IMR-90 (cell line): ENCODE data around the gene GPC5. TPM values are rescaled to one million over a fixed set of nuclear protein-coding genes. Genes with fewer than 3 reads are reported as not detected.
"Not testable (repeated sequence)": the region's sequence is repeated elsewhere in the genome, so short reads cannot be mapped to it uniquely, and the experiment has no call there.

ENCODE experiments used
- ATAC-seq: fragments of 200-7000 bp; cut with Tn5 transposase; 2 replicates; pipeline ENCODE4 v1.9.1; 2020; ENCODE audit warnings: low read depth, mild to moderate bottlenecking, moderate library complexity
- BruUV-seq: library from RNA; stranded (reverse); fragments of 400-500 nt; replicated peaks from 2 replicates; lab custom pipeline; 2021; lab: Mats Ljungman, UMichigan
- CTCF ChIA-PET: fragments of 300-600 bp; formaldehyde crosslinking; extraction: SDS; loops from one replicate; lab custom pipeline; 2021; ENCODE audit warnings: antibody characterized with exemption; lab: Yijun Ruan, JAX
- POLR2A ChIA-PET: fragments of 300-600 bp; sonication (Branson Sonifier 250); formaldehyde crosslinking; loops from one replicate; lab custom pipeline; 2022; ENCODE audit warnings: antibody characterized with exemption; ENCODE audit not compliant: unreplicated experiment; lab: Charles Lee
- DNase-seq: peaks from one replicate; pipeline ENCODE4 v3.0.0; 2013
- H2AFZ ChIP-seq: replicated peaks from 2 replicates; pipeline ENCODE3; 2013; ENCODE audit warnings: low read length, mild to moderate bottlenecking; ENCODE audit not compliant: poor library complexity
- H2AK5ac ChIP-seq: 2 replicates; pipeline ENCODE4 v1.6.1; 2013; ENCODE audit warnings: low read depth, low read length, inconsistent platforms
- H2AK9ac ChIP-seq: replicated peaks from 2 replicates; pipeline ENCODE3; 2013; ENCODE audit warnings: mild to moderate bottlenecking, low read depth, low read length, moderate library complexity; ENCODE audit not compliant: poor library complexity
- H2BK120ac ChIP-seq: 2 replicates; pipeline ENCODE4 v1.6.1; 2013; ENCODE audit warnings: low read depth, low read length, inconsistent platforms
- H2BK15ac ChIP-seq: 3 replicates; pipeline ENCODE4 v1.6.1; 2013; ENCODE audit warnings: low read depth, low read length, inconsistent platforms
- H2BK20ac ChIP-seq: 2 replicates; pipeline ENCODE4 v1.6.1; 2013; ENCODE audit warnings: low read depth, mild to moderate bottlenecking, inconsistent platforms, low read length, moderate library complexity
- H2BK5ac ChIP-seq: 2 replicates; pipeline ENCODE4 v1.6.1; 2013; ENCODE audit warnings: mild to moderate bottlenecking, low read depth, low read length, inconsistent platforms; ENCODE audit not compliant: poor library complexity, severe bottlenecking
- H3K14ac ChIP-seq: replicated peaks from 2 replicates; pipeline ENCODE4 v1.6.1; 2013; ENCODE audit warnings: low read depth, low read length, inconsistent platforms
- H3K18ac ChIP-seq: 2 replicates; pipeline ENCODE4 v1.6.1; 2013; ENCODE audit warnings: low read depth, low read length, control low read depth
- H3K23ac ChIP-seq: 2 replicates; pipeline ENCODE4 v1.6.1; 2013; ENCODE audit warnings: low read depth, low read length, inconsistent platforms
- H3K27ac ChIP-seq: 2 replicates; pipeline ENCODE4 v1.5.1; 2013; ENCODE audit warnings: mild to moderate bottlenecking, control low read depth, low read length; ENCODE audit not compliant: insufficient read depth
- H3K27me3 ChIP-seq: 2 replicates; pipeline ENCODE4 v1.6.1; 2013; ENCODE audit warnings: low read length; ENCODE audit not compliant: control insufficient read depth, insufficient read depth
- H3K36me3 ChIP-seq: 2 replicates; pipeline ENCODE4 v1.6.1; 2013; ENCODE audit warnings: low read length, mixed read lengths; ENCODE audit not compliant: control insufficient read depth, insufficient read depth
- H3K4ac ChIP-seq: 2 replicates; pipeline ENCODE4 v1.6.1; 2013; ENCODE audit warnings: low read depth, low read length, inconsistent platforms
- H3K4me1 ChIP-seq: 2 replicates; pipeline ENCODE4 v1.6.1; 2013; ENCODE audit warnings: low read length, mixed read lengths; ENCODE audit not compliant: control insufficient read depth, insufficient read depth
- H3K4me2 ChIP-seq: 2 replicates; pipeline ENCODE4 v1.6.1; 2013; ENCODE audit warnings: low read depth, mild to moderate bottlenecking, control low read depth, low read length, moderate library complexity
- H3K4me3 ChIP-seq: 2 replicates; pipeline ENCODE4 v1.5.1; 2013; ENCODE audit warnings: low read depth, mild to moderate bottlenecking, control low read depth, low read length, moderate library complexity; ENCODE audit not compliant: insufficient read depth
- H3K56ac ChIP-seq: 2 replicates; pipeline ENCODE4 v1.6.1; 2013; ENCODE audit warnings: low read length, inconsistent platforms; ENCODE audit not compliant: insufficient read depth; ENCODE audit errors: extremely low read depth
- H3K79me1 ChIP-seq, 2 experiments: 2 replicates each; pipeline ENCODE4 v1.6.1; 2013; ENCODE audit warnings: low read length in 2 of 2, inconsistent platforms in 1 of 2, low read depth in 1 of 2
- H3K9ac ChIP-seq: 2 replicates; pipeline ENCODE4 v1.6.1; 2013; ENCODE audit warnings: low read depth, low read length, control low read depth
- H3K9me1 ChIP-seq: 2 replicates; pipeline ENCODE4 v1.6.1; 2013; ENCODE audit warnings: low read length, inconsistent platforms; ENCODE audit not compliant: insufficient read depth
- H3K9me3 ChIP-seq: 2 replicates; pipeline ENCODE4 v1.6.1; 2013; ENCODE audit warnings: low read length; ENCODE audit not compliant: control insufficient read depth, insufficient read depth
- H4K20me1 ChIP-seq: 2 replicates; pipeline ENCODE4 v1.6.1; 2013; ENCODE audit warnings: low read length, inconsistent platforms; ENCODE audit not compliant: insufficient read depth
- H4K5ac ChIP-seq: 2 replicates; pipeline ENCODE4 v1.6.1; 2013; ENCODE audit warnings: mild to moderate bottlenecking, low read depth, low read length, control low read depth
- H4K8ac ChIP-seq, 2 experiments: 2 replicates each; pipeline ENCODE4 v1.6.1; 2013; ENCODE audit warnings: low read depth in 2 of 2, low read length in 2 of 2, control low read depth in 1 of 2, inconsistent platforms in 1 of 2
- H4K91ac ChIP-seq: 2 replicates; pipeline ENCODE4 v1.6.1; 2013; ENCODE audit warnings: low read depth, low read length, inconsistent platforms; ENCODE audit not compliant: insufficient read depth
- CHD1 ChIP-seq: IDR thresholded peaks from 2 replicates; pipeline ENCODE4 v1.6.1; 2012; ENCODE audit warnings: low read depth, low read length, improper control_type of control experiment
- FOS ChIP-seq: fragments of 150-350 bp; IDR thresholded peaks from 2 replicates; pipeline ENCODE4 v1.6.1; 2016; ENCODE audit warnings: low read depth, low read length
- USF2 ChIP-seq: fragments of 150-350 bp; IDR thresholded peaks from 2 replicates; pipeline ENCODE4 v1.6.1; 2017; ENCODE audit warnings: mild to moderate bottlenecking, antibody characterized with exemption, low read length, low read depth
- WGBS, 2 experiments: methylation state at CpG; one replicate each; pipeline versions ENCODE4 v1.1.5 to v1.1.7; 2013; ENCODE audit warnings: missing lambda C conversion rate in 2 of 2; ENCODE audit not compliant: insufficient read length in 1 of 2; ENCODE audit errors: extremely low coverage in 2 of 2; 5-methylcytosine and 5-hydroxymethylcytosine counted together
- dilution Hi-C: fragments of 300-500 bp; cut with HindIII; formaldehyde crosslinking; loops from one replicate; pipeline ENCODE4 v1.14.3; 2018; ENCODE audit warnings: low sequenced_read_pairs; ENCODE audit not compliant: unreplicated experiment
- in situ Hi-C: fragments of 300-500 bp; cut with MboI; formaldehyde crosslinking; loops from 3 replicates; pipeline ENCODE4 v1.14.3; 2019; ENCODE audit warnings: low sequenced_read_pairs, inconsistent platforms, mixed read lengths
- intact Hi-C: fragments of 100-400 bp; cut with micrococcal nuclease; formaldehyde crosslinking; loops from 2 replicates; pipeline ENCODE4 v1.10.0; 2022
- polyA plus RNA-seq, 3 experiments: library from polyadenylated mRNA; depleted of rRNA; stranded (reverse); fragments of >200 nt; gene quantifications; 2 replicates each; pipeline ENCODE4 v1.2.3, GENCODE V29; 2012; ENCODE audit warnings: low replicate concordance in 1 of 3
- total RNA-seq: library from RNA; depleted of rRNA; stranded (reverse); fragments of >200 nt; gene quantifications from 2 replicates; pipeline ENCODE4 v1.2.3, GENCODE V29; 2012

The GPC5 gene
- total and polyA plus RNA-seq, 2 of the 4 experiments (the other 2 are of a cell fraction): 0.94 to 1.8 TPM

GRCh38 chr13:91896547-91896946 lies 498.1 kb downstream of the GPC5 start:
- Histone ChIP-seq H2BK20ac (no peak overlapping the region), H3K9me1 (no peaks in the 10 kb centered on the region), H2AFZ (no peak overlapping the region), H2AK5ac (no peak overlapping the region), H4K5ac (no peak overlapping the region), H2AK9ac (no peak overlapping the region), H3K18ac (no peak overlapping the region), H2BK120ac (no peak overlapping the region), H3K14ac (no peak overlapping the region), H3K56ac (no peak overlapping the region), H3K4me1 (no peaks in the 10 kb centered on the region), H2BK5ac (no peak overlapping the region), H3K79me1 (no peaks in the 10 kb centered on the region), H3K9me3 (no peaks in the 10 kb centered on the region), H2BK15ac (no peak overlapping the region), H3K36me3 (no peaks in the 10 kb centered on the region), H3K23ac (no peak overlapping the region), H3K4me3 (no peak overlapping the region), H3K27me3 (no peaks in the 10 kb centered on the region), H3K27ac (no peak overlapping the region), H4K91ac (no peak overlapping the region), H3K4ac (no peak overlapping the region), H4K20me1 (no peaks in the 10 kb centered on the region), H3K4me2 (no peak overlapping the region), H4K8ac (no peak overlapping the region), H3K9ac (no peak overlapping the region)
- ATAC-seq (no peak), DNase-seq (no peak)
- no CpG with 5 or more reads among the region's 5 CpGs for WGBS, 2 experiments
- dilution Hi-C loops: no loop called here
- intact Hi-C loops: loop anchor here (5.0 kb wide), 1 partner anchor 1464 kb away; no protein-coding TSS in a partner anchor
- BruUV-seq: no TSS peak
- ChIA-PET POLR2A (no interaction called here), CTCF (interaction anchor here (0.6 kb wide), 1 partner anchor 194 kb away, joined by 3 read pairs; no protein-coding TSS in a partner anchor)
- TF ChIP-seq CHD1 (no peak), USF2 (no peak), FOS (no peak)
- in situ Hi-C loops: no loop called here

- H3K4me3 ChIP-seq, dilution Hi-C loops, ATAC-seq, H3K56ac ChIP-seq, H2AFZ ChIP-seq, H4K91ac ChIP-seq, H3K4me2 ChIP-seq, H3K14ac ChIP-seq, POLR2A ChIA-PET, in situ Hi-C loops, H3K4ac ChIP-seq, DNase-seq, H4K5ac ChIP-seq, H2BK20ac ChIP-seq, H3K36me3 ChIP-seq, H3K4me1 ChIP-seq, CTCF ChIA-PET, H3K27ac ChIP-seq, H3K27me3 ChIP-seq, H3K23ac ChIP-seq, H2BK15ac ChIP-seq, H2AK9ac ChIP-seq, H2BK5ac ChIP-seq, H4K20me1 ChIP-seq, H3K9me1 ChIP-seq, H3K79me1 ChIP-seq, BruUV-seq, H4K8ac ChIP-seq, H3K18ac ChIP-seq, H2AK5ac ChIP-seq, H3K9me3 ChIP-seq, H2BK120ac ChIP-seq, H3K9ac ChIP-seq: not testable (repeated sequence)
- intact Hi-C loops: loop anchor here (5.0 kb wide), 1 partner anchor 1467 kb away; no protein-coding TSS in a partner anchor
These were observed 500.6 kb downstream of the GPC5 start for GRCh38 chr13:91898986-91899385.
